ENCODE results near the gene HS6ST2.
"Not testable (repeated sequence)": the region's sequence is repeated elsewhere in the genome, so short reads cannot be mapped to it uniquely, and the experiment has no call there.

HS6ST2 gene

DNA sequence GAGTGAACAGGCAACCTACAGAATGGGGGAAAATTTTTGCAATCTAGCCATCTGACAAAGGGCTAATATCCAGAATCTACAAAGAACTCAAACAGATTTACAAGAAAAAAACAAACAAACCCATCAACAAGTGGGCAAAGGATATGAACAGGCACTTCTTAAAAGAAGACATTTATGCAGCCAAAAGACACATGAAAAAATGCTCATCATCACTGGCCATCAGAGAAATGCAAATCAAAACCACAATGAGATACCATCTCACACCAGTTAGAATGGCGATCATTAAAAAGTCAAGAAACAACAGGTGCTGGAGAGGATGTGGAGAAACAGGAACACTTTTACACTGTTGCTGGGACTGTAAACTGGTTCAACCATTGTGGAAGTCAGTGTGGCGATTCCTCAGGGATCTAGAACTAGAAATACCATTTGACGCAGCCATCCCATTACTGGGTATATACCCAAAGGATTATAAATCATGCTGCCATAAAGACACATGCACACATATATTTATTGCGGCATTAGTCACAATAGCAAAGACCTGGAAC, 13.3 kb downstream of the HS6ST2 start:
- in situ Hi-C loops (cut with MboI; ENCODE audit: low sequenced_read_pairs): not testable (repeated sequence)

- in situ Hi-C loops (cut with MboI; ENCODE audit: low sequenced_read_pairs): no loop called here
Observed at GRCh38 chrX:132940727-132941327, 17.6 kb downstream of the HS6ST2 start.

DNA sequence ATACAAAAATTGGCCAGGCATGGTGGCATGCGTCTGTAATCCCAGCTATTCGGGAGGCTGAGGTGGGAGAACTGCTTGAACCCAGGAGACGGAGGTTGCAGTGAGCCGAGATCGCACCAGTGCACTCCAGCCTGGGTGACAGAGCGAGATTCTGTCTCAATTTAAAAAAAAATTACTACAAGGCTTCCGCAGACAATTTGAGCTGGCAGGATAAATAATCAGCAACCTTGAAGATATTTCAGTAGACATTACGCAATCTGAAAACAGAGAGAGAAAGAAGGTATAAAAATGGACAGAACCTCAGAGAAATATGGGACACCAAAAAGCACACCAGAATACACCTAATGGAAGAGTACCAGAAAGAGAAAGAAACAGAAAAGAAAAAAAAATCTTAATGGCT, 25.3 kb downstream of the HS6ST2 start:
- in situ Hi-C loops (cut with MboI; ENCODE audit: low sequenced_read_pairs): no loop called here

DNA sequence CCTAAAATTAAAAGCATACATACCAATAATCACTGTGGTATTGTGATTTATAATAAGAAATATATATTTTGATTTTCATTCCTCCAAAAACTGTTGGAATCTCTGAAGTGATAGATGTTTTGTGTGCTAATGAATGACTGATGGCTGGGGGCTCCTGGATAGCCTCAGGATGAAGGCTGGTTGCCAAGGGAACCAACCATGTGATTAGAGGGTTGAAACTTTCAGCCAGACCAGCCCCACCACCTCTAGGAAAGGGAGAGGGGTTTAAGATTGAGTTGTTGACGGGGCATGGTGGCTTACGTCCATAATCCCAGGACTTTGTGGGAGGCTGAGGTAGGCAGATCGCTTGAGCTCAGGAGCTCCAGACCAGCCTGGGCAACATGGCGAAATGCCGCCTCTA, 34.0 kb downstream of the HS6ST2 start:
- in situ Hi-C loops (cut with MboI; ENCODE audit: low sequenced_read_pairs): no loop called here

GRCh38 chrX:132918523-132918922, 39.9 kb downstream of the HS6ST2 start:
- in situ Hi-C loops (cut with MboI; ENCODE audit: low sequenced_read_pairs): no loop called here

- in situ Hi-C loops (cut with MboI; ENCODE audit: low sequenced_read_pairs): no loop called here
Observed at GRCh38 chrX:132916349-132916748, 42.1 kb downstream of the HS6ST2 start.

GRCh38 chrX:132909643-132910042, 48.8 kb downstream of the HS6ST2 start:
- in situ Hi-C loops (cut with MboI; ENCODE audit: low sequenced_read_pairs): no loop called here

DNA sequence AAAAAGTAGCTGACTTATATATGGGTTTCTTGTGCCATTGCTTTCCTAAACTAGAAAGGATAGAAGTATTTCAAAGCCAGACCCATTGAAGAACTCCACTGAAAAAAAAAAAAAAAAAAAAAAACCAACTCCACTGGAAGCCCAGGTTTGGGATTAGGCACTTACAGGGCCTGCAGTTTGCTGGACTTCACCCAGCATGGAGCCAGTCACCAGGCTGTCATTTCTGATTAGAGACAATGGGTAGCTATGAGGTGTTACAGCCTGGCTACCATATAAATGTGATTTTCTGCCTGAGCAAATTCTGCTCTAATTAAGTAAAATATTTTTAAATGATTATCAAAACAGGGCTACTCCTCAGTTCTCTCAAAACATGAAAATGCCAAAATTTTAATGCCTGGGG, 49.5 kb downstream of the HS6ST2 start:
- in situ Hi-C loops (cut with MboI; ENCODE audit: low sequenced_read_pairs): no loop called here

DNA sequence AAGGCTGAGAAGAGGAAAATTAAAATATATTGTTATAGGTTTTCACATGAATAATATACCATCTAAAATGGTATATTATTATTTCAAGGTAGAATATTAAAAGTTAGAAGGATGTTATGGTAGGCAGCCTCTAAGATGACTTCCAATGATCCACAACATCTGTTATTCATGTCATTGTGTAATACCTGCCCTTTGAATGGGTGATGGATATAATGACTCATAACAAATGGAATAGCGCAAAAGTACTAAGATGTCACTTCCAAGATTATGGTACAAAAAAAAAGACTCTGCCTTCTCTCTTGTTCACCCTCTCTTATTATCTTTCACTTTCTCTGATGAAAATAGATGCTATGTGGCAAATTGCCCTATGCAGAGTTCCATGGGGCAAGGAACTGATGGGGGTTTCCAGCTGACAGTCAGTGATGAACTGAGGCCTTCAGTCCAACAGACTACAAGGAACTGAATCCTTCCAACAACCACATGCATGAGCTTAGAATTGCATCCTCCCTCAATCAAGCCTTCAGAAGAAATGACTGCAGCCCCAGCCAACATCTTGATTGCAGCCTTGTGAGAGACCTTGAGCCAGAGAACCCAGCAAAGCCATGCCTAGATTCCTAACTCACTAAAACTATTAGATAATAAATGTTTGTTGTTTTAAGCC, 57.7 kb downstream of the HS6ST2 start:
- in situ Hi-C loops (cut with MboI; ENCODE audit: low sequenced_read_pairs): no loop called here

- in situ Hi-C loops (cut with MboI; ENCODE audit: low sequenced_read_pairs): no loop called here
Observed at GRCh38 chrX:132887569-132887968, 70.9 kb downstream of the HS6ST2 start.

- in situ Hi-C loops (cut with MboI; ENCODE audit: low sequenced_read_pairs): no loop called here
Observed at GRCh38 chrX:132883358-132883915, 75.0 kb downstream of the HS6ST2 start.

DNA sequence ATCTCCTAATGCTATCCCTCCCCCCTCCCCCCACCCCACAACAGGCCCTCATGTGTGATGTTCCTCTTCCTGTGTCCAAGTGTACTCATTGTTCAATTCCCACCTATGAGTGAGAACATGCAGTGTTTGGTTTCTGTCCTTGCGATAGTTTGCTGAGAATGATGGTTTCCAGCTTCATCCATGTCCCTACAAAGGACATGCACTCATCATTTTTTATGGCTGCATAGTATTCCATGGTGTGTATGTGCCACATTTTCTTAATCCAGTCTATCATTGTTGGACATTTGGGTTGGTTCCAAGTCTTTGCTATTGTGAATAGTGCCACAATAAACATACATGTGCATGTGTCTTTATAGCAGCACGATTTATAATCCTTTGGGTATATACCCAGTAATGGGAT, 77.7 kb downstream of the HS6ST2 start:
- in situ Hi-C loops (cut with MboI; ENCODE audit: low sequenced_read_pairs): not testable (repeated sequence)

GRCh38 chrX:132877954-132878536, 80.4 kb downstream of the HS6ST2 start:
- in situ Hi-C loops (cut with MboI; ENCODE audit: low sequenced_read_pairs): no loop called here

DNA sequence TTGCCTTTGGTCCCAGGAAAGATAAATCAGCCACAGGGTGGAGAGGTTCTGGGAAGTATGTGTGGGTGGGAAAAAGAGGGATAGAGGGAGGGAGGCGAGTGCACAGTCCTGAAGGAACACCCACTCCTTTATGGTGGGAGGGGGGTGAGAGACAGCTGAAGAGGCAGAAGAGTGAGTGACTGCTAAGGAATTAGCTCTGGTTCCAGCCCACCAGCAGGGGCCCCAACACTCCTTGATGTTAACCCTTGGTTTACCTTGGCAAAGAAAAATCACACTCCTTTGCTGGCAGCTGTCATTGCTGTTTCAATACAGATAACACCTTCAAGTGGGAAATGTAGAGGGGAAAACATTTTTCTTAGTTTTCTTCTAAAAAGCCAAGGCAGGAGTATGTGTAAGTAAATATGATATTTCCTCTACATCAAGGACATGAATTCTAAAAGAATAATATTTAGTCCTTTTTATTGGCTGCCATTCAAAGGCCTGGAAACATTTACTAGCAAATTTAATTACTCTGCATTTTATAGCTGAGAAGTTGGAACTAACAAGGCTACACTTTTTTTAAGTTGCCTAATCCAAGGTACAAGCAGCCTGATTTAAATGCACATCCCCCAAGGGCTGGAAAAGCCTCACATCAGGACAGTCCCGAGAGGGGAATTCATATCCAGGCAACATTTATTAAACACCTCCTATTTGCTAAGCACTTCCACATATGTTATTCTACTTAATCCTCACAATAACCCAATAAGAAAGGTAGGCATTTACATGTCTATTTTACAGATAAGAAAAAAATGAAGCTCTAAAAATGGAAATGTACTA, 81.7 kb downstream of the HS6ST2 start:
- in situ Hi-C loops (cut with MboI; ENCODE audit: low sequenced_read_pairs): no loop called here

- in situ Hi-C loops (cut with MboI; ENCODE audit: low sequenced_read_pairs): no loop called here
Observed at GRCh38 chrX:132875650-132876522, 82.5 kb downstream of the HS6ST2 start.

DNA sequence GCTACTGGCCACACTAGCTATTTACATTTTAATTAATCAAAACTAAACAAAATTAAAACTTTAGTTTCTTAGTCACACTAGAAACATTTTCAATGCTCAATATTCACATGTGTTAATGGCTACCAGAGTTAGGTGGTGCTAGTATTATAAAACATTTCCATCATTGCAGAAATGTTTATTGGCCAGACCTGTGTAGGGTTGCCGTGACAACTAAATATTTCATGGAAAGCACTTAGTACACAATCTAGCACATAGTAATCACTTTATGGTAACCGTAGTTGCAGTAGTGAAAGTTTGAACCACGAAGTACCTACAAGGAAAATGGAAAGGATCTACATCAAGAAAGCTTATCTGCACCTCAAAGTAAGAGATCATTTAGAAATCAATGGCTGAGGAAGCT, 95.9 kb downstream of the HS6ST2 start:
- in situ Hi-C loops (cut with MboI; ENCODE audit: low sequenced_read_pairs): no loop called here

DNA sequence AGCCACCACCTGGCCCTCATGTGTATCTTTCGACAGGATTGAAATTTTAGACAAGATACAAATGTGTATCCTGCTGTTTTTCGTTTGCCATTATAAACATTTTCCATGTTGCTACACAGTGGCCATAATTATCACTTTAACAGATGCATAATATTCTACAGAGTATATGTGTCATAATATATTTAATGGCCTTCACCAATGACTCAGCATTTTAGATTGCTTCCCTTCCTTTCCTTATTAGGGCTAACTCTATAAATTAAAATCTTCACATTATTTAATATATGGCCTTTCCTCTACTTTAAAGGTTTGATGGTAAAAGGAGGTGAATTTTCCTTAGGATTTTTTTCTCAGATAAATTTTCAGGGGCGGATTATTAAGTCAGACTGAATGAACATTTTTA, 97.4 kb downstream of the HS6ST2 start:
- in situ Hi-C loops (cut with MboI; ENCODE audit: low sequenced_read_pairs): no loop called here

DNA sequence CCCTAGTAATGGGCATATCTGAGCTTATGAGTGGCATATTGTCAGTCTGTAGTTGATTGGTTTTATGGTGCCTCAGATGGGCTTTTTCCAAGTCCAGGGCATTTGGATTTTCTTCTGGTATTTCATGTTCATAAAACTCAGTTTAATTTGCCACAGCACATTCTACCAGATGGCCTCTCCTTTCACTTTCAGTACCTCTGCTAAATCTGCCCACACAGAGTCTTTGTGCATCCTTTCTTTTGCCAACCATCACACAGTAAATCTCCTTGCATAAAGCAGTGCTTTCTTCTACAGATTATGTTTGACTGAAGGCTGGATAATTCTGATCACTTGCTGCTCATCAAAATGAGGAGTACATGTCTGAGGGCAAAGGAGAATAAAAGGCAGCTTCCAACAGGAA, 98.2 kb downstream of the HS6ST2 start:
- in situ Hi-C loops (cut with MboI; ENCODE audit: low sequenced_read_pairs): no loop called here

GRCh38 chrX:132858018-132858417, 100.4 kb downstream of the HS6ST2 start:
- in situ Hi-C loops (cut with MboI; ENCODE audit: low sequenced_read_pairs): no loop called here

- in situ Hi-C loops (cut with MboI; ENCODE audit: low sequenced_read_pairs): no loop called here
Observed at GRCh38 chrX:132855780-132856341, 102.6 kb downstream of the HS6ST2 start.

Data from HL-60/S4 treated with retinoic acid at 250 ng/mL for 4 days and 3 days (cell line).